Muscle of back (tissue), 11 donors: ENCODE results near the gene SURF6. TPM values are rescaled to one million over a fixed set of nuclear protein-coding genes. Genes with fewer than 3 reads are reported as not detected.

Experiments
- DNase-seq, 3 donors: peaks; one replicate each; pipeline versions ENCODE4 v3.0.0 to v3.0.0-alpha.2; 2013
- polyA plus RNA-seq, 10 donors: library from polyadenylated mRNA; unstranded; fragments of 120-200 nt; gene quantifications; one replicate each; pipeline ENCODE4 v1.2.1, GENCODE V29; 2013; ENCODE audit not compliant: insufficient read length in 10 of 10

SURF6 gene
- polyA plus RNA-seq, 10 donors = 15.9 to 25.7 (median 19.3) TPM

DNA sequence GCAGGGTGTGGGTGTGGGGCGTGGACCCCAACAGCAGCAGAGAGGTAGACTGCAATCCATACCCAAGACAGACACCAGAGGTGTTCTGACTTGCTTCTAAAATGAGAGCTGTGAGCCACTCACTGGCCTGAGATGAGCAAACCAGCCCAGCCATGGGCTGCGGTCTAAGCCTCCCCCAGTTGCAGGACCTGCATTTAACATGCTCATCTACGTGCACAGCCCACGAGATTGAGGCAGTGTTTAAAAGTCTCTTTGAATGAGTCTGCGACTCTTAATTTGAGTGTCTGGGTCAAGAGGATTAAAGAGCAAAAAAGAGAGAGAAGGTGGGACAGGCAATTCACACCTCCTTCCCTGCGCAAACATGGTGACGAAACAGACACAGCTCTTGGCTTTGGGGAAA lies 33.9 kb upstream of the SURF6 start:
- DNase-seq = no peak

DNA sequence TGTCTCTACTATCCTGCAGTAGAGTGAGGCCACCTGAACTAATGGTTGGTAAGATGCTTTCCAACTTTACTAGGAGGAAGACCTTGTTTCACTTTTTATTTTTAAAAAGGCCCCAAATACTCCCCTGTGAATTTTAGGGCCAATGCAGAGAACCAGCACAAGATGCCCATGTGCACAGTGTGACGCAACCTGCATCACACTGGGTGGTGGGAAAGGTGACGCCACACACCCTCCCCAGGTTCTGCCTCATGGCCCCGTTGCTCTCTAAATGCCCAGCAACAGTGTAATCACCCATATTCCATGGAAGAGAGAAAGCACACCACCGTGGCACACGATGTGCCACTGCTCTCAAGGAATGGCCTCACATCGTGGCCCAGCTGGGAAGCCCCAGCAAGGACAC lies 33.4 kb upstream of the SURF6 start:
- no peak for DNase-seq

DNA sequence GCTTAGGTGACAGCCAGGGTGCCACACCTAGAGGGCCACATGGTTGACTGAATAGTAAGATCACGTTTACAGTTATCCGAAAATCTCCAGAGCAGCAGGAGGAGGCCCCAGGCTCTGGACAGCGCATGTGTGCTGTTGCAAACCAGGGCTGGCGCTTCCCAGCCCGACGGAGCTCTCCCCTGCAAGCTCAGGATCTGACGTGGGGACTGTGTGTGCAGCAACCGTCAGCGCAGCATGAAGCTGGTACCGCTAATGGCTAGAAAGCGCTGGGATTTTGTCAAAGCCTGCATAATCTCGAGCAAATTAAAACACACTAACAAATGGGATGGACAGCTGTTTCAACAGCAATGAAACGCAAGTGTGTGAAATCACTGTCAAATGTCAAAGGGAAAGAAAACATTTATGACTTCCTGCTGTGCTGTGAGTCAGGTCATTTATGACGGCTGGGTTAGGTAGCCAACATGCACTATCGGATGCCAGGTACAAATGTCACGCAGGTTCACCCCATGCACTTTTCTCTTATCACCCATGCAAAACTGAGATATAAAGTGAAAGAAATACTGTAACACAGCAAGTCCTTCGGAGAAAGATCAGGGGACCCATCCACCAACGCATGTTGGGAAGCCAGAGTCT lies 32.4 kb upstream of the SURF6 start:
- no peak for DNase-seq

DNA sequence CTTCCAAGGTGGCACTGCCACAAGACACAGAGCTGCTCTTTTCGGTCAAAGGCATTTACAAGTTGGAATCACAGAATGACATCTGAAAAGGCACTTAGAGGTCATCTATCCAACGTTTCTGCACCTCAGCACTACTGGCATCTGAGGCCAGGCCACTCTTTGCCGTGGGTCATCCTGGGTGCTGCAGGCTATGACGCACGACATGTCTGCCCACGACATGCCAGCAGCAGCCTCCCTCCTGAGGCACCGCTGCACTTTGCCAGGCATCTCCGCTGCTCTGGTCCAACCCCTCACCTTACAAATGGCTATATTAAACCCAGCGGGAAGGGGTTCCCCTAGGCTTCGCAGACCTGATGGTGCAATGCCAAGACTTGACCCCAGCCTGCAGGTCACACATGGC lies 31.8 kb upstream of the SURF6 start:
- no peak for DNase-seq

DNA sequence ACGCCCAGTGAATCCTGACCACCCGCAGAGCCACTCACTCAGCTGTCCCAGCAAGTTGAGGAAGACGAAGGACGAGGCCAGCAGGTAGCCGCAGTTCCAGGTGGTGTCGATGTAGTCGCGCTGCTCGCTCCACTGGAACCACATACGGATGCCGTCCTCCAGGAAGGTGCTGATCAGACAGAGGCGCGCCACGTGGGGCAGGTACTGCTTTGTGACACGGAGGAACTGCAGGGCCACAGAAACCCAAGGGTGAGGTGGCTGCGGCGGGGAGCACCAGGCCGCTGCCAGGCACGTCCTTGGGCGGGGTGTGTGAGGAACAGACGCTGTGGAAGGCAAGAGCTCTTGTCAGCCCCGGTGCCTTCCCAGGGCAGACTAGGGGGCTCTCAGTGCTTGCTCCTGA lies 31.2 kb upstream of the SURF6 start:
- DNase-seq = no peak

DNA sequence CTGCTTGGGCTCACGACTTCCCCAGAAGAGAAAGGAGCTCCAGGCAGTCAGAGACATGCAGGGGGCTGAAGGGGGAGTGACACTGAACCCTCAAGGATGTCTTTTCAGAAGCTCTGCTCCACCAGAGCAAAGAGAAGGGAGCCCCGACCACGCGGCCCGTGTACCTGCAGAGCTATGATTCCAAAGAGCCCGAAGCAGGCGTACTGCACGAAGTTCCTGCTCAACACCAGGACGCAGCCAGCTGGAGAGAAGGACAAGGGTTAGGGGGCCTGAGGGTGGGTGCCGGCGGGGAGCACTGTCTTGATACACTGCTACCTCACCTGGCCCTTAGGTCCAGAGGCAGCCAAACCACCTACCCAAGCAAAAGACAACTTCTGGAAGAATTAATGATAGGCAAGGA lies 30.4 kb upstream of the SURF6 start:
- no peak for DNase-seq

DNA sequence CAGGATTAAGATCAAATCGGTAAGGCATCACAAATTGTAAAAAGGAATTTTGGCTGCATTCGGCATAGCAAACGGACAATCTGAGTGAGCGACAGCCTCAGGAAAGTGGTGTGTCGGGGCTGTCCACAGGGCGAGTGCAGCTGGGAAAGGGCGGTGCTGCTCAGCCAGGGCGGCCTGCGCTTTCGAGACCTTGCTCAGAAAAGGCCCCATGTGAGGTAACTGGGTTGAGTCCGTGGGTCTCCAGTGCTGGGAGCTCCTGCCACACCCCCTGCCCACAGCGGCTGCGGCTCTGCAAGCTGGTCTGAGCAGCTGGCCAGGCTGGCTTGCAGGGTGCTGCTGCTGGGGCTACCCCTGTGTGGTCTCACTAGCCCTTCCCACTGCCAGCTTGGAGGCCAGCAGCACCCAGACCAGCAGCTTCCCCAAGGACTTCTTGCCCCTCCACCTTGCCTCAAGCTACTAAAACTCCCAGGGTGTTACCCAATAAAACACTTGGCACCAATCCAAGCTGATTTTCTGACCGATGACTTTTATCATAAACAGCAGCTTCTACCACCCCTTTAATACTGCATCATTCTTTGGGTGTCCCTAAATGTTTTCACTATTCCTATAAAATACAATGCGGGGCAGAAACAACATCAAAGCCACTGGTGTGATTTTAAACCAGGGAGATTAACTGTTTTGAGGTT lies 26.5 kb upstream of the SURF6 start:
- DNase-seq = no peak

DNA sequence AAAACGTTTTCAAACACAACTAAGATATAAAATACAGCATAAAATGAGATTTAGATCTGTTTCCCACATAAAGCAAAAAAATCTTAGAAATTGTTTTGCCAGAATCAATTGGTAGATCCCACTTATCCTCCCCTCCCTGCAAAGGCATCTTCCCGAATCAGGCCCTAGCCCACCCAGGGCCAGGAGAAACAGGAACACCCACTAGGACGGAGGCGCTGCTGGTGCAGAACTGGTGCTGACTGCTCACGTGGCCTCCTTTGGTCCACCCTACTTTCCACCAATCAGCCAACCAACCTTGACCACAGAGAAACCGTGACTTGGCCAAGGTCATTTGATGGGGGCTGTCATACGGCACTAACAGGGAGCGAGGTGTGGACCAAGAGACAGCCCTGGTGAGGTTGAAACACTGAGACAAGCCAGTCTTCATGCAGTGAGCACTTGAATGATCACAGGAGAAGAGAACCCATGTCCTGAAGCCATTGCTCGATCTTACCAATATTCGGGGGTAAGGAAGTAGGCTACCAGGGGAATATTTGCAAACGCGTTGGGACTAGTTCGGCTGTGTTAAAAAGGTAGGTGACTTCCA lies 25.6 kb upstream of the SURF6 start:
- no peak for DNase-seq

DNA sequence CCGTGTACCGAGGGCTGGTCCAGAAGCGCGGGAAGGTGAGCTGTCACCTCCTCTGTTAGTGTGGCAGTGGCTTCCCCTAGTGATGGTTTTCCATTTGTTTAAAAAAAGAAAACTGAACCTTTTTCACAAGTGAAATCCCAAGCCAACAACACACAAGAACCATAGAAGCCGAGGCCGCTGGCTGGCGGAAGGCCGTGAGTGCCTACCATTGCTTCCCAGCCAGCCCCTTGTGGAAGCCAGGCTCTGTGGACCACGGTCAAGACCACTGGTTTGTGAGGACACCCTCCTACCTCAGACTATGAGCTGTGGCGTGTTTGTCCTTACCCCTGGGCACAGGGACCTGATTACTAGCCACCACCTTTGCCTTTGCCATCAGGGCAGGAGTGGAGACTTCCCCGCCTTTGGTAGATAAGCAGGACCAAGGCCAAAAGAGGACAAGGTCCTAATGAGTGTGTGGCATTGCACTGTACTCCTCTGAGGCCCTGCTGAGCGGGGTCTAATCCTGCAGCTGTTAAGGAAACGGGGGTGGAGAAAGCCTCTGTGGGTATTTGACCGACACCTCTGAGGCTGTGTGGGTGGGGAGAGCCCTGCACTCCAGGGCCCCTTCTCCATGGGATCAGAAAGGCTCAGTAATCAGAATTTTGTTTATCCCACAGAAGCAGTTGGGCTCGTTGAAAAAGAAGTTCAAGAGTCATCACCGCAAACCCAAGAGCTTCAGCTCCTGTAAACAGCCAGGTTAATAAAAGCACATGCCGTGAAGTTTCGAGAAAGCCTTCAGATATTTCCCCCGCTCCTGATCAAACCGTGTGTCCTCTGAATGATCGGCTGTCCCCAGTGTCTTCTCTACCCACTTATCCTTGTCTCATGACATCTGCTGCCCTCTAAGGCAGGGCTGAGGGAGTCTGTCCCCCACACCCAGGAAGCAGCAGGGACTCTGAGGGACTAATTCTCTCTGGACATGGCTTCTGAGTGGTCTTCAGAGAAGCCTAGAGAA lies 24.7 kb upstream of the SURF6 start:
- DNase-seq = no peak

DNA sequence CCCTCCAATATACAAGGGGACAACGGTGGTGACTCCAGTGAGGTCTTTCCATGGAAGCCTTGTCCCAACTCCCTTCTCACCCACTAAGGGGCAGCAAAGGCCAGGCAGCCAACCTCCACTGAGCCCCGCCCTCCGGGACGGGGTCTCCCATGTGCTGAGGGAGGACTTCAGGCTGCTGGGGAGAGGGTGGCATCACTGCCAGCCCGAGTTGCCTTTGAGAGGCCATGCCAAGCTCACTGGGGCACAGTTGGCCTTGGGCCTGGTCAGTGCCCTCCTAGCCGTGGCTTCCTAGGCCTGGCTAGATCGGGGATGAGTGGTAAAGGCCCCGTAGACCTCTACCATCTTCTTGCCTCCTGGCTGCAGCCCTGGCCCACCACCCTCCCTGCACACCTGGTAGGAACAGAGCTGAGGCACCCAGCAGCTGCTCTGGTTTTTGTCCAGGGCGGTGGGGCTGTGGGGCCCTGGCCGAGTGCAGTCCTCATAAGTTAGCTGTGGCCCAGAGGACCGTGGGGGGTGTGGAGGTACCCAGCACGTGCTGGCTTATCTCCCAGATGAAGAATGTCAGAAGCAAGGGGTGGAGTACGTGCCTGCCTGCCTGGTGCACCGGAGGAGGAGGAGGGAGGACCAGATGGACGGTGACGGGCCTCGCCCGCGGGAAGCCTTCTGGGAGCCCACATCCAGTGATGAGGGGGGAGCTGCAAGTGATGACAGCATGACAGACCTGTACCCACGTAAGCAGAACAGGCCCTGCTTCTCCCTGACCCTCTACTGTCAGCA lies 23.6 kb upstream of the SURF6 start:
- peak in 1 of 3 donors; percentile 35 for DNase-seq

DNA sequence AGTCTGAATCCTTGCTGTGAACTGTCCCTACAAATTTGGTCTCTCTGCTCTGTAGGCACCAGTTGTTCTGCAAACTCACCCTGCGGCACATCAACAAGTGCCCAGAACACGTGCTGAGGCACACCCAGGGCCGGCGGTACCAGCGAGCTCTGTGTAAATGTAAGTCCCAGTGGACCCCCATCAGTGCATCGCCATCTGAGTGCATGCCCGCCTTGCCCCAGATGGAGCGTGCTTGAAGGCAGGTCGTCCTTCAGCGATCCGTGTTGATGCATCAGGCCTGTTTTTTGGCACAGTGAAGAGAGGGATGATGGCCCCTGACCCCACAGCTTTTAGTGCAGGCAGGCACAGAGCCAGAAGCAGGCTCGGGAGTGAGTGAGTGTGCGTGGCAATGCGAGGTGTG lies 21.7 kb upstream of the SURF6 start:
- no peak for DNase-seq

DNA sequence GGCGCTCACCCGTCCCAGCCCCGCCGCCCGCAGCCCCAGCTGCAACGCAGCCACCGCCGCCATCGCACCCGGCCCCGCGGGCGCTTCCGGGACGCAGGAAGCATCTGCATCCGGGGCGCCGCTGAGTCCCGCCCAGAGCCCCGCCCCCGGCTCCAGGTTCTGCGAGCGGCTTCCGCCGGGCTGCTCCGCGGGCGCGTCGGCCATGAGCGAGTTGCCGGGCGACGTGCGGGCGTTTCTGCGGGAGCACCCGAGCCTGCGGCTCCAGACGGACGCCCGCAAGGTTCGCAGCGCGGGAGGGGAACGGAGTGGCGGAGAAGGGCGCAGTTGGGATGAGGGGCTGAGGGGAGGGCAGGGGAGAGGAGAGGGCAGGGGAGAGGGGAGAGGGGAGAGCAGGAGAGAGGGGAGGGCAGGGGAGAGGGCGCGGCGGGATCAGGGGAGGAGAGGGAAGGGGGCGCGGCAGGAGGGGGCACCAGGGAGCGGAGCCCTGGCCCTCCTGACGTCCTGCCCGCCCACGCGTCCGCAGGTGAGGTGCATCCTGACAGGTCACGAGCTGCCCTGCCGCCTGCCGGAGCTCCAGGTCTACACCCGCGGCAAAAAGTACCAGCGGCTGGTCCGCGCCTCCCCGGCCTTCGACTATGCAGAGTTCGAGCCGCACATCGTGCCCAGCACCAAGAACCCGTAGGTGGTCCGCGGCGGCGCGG lies 20.6 kb upstream of the SURF6 start, which contains the start of the genes SURF1 and SURF2:
Gene SURF1 (minus strand): TSS at position 97 of the 701 bp plus-strand sequence. CDS start 34 bp downstream, at position 63.
Gene SURF2 (plus strand): TSS at position 160 of the 701 bp plus-strand sequence. CDS start 43 bp downstream, at position 203.
- peak; percentile 76 to 93 (median 88) for DNase-seq

DNA sequence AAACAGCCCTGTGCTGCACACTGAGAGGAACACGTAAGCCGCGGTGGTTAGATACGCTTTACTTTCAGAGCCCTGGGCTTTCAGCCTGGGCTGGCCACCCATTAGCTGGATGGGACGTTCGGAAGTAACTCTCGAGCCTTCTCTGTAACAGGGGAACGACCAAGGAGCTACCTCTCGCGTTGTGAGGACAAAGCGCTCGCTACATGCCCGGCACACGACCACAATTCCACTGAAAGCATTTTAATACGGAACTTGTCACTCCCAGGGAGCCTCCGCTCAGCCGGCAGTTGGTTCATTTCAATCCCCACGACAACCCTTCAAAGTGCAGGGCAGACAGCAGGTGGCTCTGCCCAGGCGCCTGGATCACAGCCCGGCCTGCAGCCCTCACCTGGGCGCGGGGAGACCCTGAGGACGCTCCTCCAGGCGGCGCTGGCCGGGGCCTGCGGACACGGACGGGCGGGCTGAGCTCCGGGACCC lies 19.9 kb upstream of the SURF6 start:
- DNase-seq = no peak

DNA sequence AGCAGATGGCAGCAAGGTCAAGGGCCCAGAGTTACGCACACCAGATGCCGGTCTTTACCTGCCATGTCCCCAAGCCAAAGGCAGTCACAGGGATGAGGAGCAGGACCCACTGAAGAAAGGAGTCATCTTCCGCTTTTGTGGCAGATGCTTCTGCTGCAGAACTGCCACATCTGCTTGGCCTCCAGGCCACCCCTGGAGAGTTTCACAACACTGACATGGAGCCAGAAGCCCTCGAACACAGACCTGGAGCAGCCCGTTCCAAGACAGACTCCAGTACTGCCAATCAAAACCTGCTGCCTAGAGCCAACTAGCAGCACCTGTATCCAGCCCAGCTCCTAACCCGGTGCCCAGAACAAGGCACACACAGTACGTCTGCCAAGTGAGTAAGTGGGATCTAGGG lies 18.8 kb upstream of the SURF6 start:
- DNase-seq = no peak

DNA sequence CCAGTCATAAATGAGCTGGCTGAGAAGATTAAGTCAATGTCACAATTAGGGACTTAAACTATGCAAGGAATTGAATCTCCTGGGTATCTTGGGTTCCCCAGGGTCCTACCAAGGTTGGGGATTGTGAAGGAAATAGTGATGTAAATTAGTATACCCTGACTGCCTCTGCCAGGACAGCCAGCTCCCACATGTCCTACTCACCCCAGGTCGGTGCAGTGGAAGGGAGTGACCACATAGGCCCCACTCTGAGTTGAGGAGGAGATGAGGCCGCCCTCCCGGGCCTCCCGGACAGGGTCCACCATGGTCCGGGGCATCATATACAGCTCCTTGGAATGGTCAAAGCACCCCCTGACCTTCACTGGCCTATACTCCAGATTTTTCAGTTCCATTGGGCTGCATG lies 17.6 kb upstream of the SURF6 start:
- DNase-seq = no peak

DNA sequence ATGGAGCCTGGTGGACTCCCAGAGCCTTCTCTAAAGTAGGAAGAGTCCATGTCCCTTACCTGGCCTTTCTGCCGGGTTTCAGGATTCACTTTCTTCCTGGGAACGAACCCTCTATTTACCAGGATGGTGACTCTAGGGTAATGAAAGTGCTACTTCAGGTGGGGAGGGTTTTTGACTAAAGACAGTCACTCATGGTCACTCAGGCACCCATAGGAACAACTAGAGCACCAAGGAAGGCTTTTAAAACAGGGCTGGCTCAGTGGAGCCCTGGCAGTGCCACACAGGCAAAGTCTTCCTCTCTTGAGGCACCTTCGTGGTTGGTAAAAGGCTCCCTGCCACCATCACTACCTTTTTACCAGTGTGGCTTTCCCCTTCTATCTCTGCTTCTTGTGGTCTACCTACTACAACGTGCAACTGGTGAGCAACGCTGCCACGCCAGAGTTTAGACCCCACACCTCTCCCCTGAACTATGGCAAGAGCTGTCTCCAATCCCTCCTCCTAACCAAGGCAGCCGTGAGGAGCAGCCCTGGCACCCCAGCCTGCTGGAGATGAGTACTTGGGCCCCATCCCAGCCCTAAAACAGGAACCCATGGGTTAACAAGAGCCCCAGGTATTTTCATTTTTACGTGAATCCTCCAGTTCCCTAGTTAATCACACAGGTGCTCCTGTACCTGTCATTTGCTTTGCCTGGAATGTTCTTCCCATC lies 16.8 kb upstream of the SURF6 start:
- DNase-seq = no peak

DNA sequence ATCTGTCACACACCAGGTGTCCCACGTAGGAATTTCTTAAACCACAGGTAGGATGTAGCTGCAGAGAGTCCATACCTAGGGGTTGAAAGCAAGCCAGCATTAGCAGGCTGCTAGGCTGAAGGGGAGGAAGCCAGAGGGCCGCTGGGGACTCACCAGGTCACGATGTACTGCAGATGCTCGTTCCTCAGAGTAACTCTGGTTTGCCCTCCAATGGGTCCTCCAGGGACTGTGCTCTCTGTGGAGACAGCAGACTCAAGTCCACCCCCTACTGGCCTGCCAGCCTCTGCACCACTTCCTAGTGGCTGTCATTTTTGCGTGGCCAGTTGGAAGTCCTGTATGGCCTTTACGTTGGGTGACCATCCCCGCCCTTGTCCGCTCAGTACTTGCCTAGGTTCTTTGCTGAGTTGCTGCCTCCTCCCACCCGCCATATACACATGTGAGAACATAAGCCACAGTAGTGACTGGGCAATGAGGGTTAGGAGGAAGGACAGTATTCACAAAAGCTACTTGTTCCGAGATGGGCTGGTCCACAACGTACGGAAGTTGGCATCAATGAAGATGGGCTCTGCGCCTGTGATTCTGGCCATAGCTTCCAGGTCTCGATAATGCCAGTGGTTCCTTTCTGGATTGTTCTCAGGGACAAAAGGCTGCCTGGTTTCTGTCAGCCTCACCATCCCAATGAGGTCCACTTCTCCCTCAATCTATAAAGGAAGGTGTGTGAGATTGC lies 16.1 kb upstream of the SURF6 start:
- no peak for DNase-seq

DNA sequence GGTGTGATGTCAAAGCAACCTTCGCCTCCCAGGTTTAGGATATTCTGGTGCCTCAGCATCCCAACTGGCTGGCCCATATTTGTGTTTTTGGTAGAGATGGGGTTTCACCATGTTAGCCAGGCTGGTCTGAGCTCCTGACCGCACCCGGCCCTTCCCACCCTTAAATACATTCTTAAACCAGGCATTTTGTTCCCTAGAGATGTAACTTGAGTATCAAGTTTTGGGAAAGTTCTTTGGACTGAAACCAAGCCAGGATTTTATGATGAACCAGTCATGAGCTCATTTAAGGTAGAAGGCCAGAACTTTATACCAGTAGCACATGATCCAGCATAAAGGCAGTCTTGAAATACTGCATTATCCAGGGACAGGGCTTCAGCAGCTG lies 15.5 kb upstream of the SURF6 start:
- no peak for DNase-seq
